ENCODE results near the gene SLC13A5.
A peak's percentile ranks its signal among the peaks of the same experiment; 100 is the strongest.

Gene SLC13A5

GRCh38 chr17:6713130-6713917 is at the start of gene SLC13A5:
TSS of gene SLC13A5 (minus strand) at chr17:6713369. CDS start at chr17:6713333, 36 bp downstream.
- peak within 1 kb of the TSS; percentile 37 to 65 (median 50) for H3K4me3 ChIP-seq

DNA sequence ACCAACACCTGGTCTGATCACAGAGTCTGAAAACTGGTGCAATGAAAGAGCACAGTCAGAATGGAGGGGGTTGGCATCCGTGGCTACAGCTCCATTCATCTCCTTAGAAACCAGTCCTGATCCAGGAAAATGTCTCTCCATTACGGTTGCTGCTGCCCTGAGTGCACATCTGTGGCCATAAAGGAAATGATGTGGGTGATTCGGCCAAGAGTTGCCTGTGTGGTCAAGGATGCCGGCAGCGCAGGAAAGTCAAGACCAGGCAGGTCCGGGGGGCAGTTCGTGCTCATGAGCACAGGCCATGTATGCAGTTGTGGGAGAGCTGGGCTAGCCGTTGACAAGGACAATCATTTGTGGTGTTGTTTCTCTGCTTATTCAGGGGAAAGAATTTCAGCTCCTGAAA is 48.6 kb upstream of the SLC13A5 start:
- no peak for TF ChIP-seq Cebpa-rat (IDR thresholded peaks at IDR 0.05)
- Histone ChIP-seq H3K27ac (no peak overlapping the region), H3K36me3 (peaks cover 71 to 93% (median 86%) of the 10 kb centered on the region in 11 experiments)

More at GRCh38 chr17:6713130-6713917, at the start of gene SLC13A5:
- Histone ChIP-seq H3K4me2 (peak within 1 kb of the TSS; percentile 76 to 92 (median 87)), H3K9ac (peak within 1 kb of the TSS in 7 of 11 experiments; percentile 7 to 50 (median 26); a peak in 7 of 22 replicates), H3K27me3 (peaks cover 25 to 32% (median 27%) of the 10 kb centered on the region in 11 experiments), H3K4me1 (peaks cover 20 to 31% (median 25%) of the 10 kb centered on the region in 10 experiments), H3K27ac (no peak within 1 kb of the TSS), H3K9me3 (replicated peaks in 1 of 11) (peaks cover 9 to 26% (median 19%) of the 10 kb centered on the region in 11 experiments; a peak in 17 of 22 replicates), H3K36me3 (no peaks in the 10 kb centered on the region), H4K20me1 (peaks cover 0 to 14% (median 0%) of the 10 kb centered on the region in 11 experiments; a peak in 4 of 22 replicates)
- no peak for TF ChIP-seq Cebpa-rat (IDR thresholded peaks at IDR 0.05)

DNA sequence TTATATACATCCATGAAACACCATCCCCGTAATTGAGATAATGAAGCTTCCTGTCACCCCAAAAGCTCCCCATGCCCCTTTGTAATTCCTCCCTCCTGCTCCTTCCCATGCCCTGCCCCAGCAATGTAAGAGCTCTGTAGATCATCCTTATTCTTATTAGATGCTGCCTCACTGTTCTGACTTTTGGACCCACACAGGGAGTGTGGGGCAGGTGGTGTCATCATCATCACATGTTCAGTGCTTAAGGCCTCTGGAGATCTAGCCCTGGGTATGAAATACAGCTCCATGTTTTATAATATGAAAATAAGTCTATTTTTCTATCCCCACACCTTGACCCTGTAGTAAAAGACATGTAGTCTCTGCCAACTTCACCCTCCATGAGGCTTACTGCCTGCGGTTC is 44.6 kb upstream of the SLC13A5 start:
- H3K27ac ChIP-seq: no peak overlapping the region; a peak in 1 of 22 replicates
- H3K4me2 ChIP-seq: peak overlapping the region; percentile 87 to 99 (median 95); a peak in 21 of 22 replicates
- H4K20me1 ChIP-seq: peaks cover 0 to 12% (median 0%) of the 10 kb centered on the region in 11 experiments; a peak in 2 of 22 replicates
- no peaks in the 10 kb centered on the region for H3K27me3 ChIP-seq
- peak overlapping the region in 3 of 10 experiments; percentile 71 to 80 (median 72); a peak in 3 of 20 replicates for H3K4me3 ChIP-seq
- peaks cover 39 to 52% (median 47%) of the 10 kb centered on the region in 10 experiments for H3K4me1 ChIP-seq
- peaks cover 38 to 52% (median 48%) of the 10 kb centered on the region in 11 experiments; a peak in 21 of 22 replicates for H3K36me3 ChIP-seq
- TF ChIP-seq Cebpa-rat (IDR thresholded peaks at IDR 0.05): no peak
- peak overlapping the region in 1 of 11 experiments; percentile 74; a peak in 1 of 22 replicates for H3K9ac ChIP-seq
- H3K9me3 ChIP-seq (replicated peaks in 1 of 11): no peaks in the 10 kb centered on the region

More for the DNA sequence above, 48.6 kb upstream of the SLC13A5 start:
- Histone ChIP-seq H3K4me2 (no peak overlapping the region), H3K27me3 (no peaks in the 10 kb centered on the region), H4K20me1 (peaks cover 0 to 12% (median 0%) of the 10 kb centered on the region in 11 experiments; a peak in 2 of 22 replicates), H3K4me3 (no peak overlapping the region), H3K9ac (no peak overlapping the region), H3K9me3 (replicated peaks in 1 of 11) (peaks cover 11 to 23% (median 14%) of the 10 kb centered on the region in 11 experiments), H3K4me1 (peaks cover 11 to 17% (median 14%) of the 10 kb centered on the region in 10 experiments)

GRCh38 chr17:6756425-6757031 is 43.4 kb upstream of the SLC13A5 start:
- peak overlapping the region; percentile 72 to 81 (median 79) for H3K9ac ChIP-seq
- H3K4me3 ChIP-seq: peak overlapping the region; percentile 68 to 80 (median 72)
- TF ChIP-seq Cebpa-rat (IDR thresholded peaks at IDR 0.05): no peak
- peaks cover 0 to 12% (median 0%) of the 10 kb centered on the region in 11 experiments; a peak in 2 of 22 replicates for H4K20me1 ChIP-seq
- H3K36me3 ChIP-seq: peaks cover 28 to 40% (median 36%) of the 10 kb centered on the region in 11 experiments; a peak in 21 of 22 replicates
- H3K27ac ChIP-seq: peak overlapping the region; percentile 64 to 84 (median 78); a peak in 21 of 22 replicates
- no peaks in the 10 kb centered on the region for H3K9me3 ChIP-seq (replicated peaks in 1 of 11)
- no peaks in the 10 kb centered on the region for H3K27me3 ChIP-seq
- peaks cover 50 to 64% (median 59%) of the 10 kb centered on the region in 10 experiments for H3K4me1 ChIP-seq
- H3K4me2 ChIP-seq: peak overlapping the region; percentile 87 to 99 (median 95)

DNA sequence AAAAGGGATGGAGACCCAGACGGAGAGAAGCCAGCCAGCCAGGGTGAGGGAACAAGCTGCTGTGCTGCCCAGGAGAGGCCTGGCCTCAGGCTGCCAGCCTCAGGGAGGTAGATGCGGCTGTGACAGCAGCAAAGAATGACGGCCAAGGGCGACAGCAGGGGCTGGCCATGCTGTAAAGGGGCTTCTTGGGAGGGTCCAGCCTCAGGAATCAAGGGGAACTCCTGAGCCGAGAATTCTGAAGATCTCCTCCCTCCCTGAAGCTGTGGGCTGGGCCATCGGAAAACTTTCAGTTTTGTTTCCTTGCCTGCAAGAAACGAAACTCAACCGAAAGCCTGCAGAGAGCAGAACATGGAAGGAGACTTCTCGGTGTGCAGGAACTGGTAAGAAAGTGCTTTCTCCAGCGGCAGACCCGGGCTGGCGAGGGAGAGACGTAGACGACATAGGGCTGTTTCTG is 42.6 kb upstream of the SLC13A5 start, which contains the start of gene XAF1:
Gene XAF1 (plus strand): TSS at position 316 of the 454 bp plus-strand sequence. CDS start 33 bp downstream, at position 349.
- peak within 1 kb of the TSS; percentile 64 to 84 (median 78) for H3K27ac ChIP-seq
- no peak for TF ChIP-seq Cebpa-rat (IDR thresholded peaks at IDR 0.05)
- H3K36me3 ChIP-seq: peaks cover 21 to 32% (median 28%) of the 10 kb centered on the region in 11 experiments; a peak in 21 of 22 replicates
- H3K4me3 ChIP-seq: peak within 1 kb of the TSS; percentile 68 to 80 (median 72)
- peak within 1 kb of the TSS; percentile 72 to 81 (median 79) for H3K9ac ChIP-seq
- no peaks in the 10 kb centered on the region for H3K9me3 ChIP-seq (replicated peaks in 1 of 11)
- no peaks in the 10 kb centered on the region for H3K27me3 ChIP-seq
- H4K20me1 ChIP-seq: peaks cover 0 to 12% (median 0%) of the 10 kb centered on the region in 11 experiments; a peak in 2 of 22 replicates
- peaks cover 50 to 67% (median 64%) of the 10 kb centered on the region in 10 experiments for H3K4me1 ChIP-seq
- peak within 1 kb of the TSS; percentile 87 to 99 (median 95) for H3K4me2 ChIP-seq

DNA sequence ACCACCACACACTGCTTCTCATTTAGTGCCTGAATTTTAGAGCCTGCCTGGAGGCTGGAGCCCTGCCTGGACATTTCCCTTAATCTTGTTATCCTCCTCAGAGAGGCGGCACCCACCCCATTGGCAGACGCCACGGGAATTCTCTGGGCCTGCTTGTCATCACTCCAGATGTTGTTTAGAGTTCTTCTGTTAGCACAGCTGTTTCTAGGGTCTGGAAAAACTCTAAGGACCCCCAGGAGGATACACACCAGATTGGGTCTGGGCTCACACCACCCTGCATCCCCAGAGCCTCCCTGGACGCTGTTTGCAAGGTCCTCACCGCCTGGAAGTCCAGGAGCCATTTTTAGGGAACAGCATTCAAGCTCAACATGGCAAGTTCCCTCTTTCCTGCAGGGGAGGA is 42.1 kb upstream of the SLC13A5 start:
- Histone ChIP-seq H3K36me3 (peaks cover 16 to 28% (median 23%) of the 10 kb centered on the region in 11 experiments; a peak in 21 of 22 replicates), H3K4me2 (peak overlapping the region; percentile 87 to 99 (median 95)), H3K9ac (peak overlapping the region; percentile 72 to 81 (median 79)), H4K20me1 (peaks cover 0 to 12% (median 0%) of the 10 kb centered on the region in 11 experiments; a peak in 2 of 22 replicates), H3K9me3 (replicated peaks in 1 of 11) (no peaks in the 10 kb centered on the region), H3K27ac (peak overlapping the region; percentile 64 to 84 (median 78)), H3K4me3 (peak overlapping the region; percentile 68 to 80 (median 72)), H3K27me3 (no peaks in the 10 kb centered on the region), H3K4me1 (peaks cover 50 to 67% (median 64%) of the 10 kb centered on the region in 10 experiments)
- no peak for TF ChIP-seq Cebpa-rat (IDR thresholded peaks at IDR 0.05)

- H3K27ac ChIP-seq: peak overlapping the region in 10 of 11 experiments; percentile 69 to 80 (median 76); a peak in 20 of 22 replicates
- peaks cover 0 to 9% (median 0%) of the 10 kb centered on the region in 11 experiments; a peak in 2 of 22 replicates for H4K20me1 ChIP-seq
- H3K9ac ChIP-seq: peak overlapping the region in 8 of 11 experiments; percentile 34 to 67 (median 60); a peak in 10 of 22 replicates
- H3K4me1 ChIP-seq: peaks cover 50 to 67% (median 64%) of the 10 kb centered on the region in 10 experiments
- H3K4me2 ChIP-seq: peak overlapping the region; percentile 63 to 95 (median 81)
- peaks cover 0 to 10% (median 7%) of the 10 kb centered on the region in 11 experiments; a peak in 16 of 22 replicates for H3K36me3 ChIP-seq
- H3K9me3 ChIP-seq (replicated peaks in 1 of 11): no peaks in the 10 kb centered on the region
- 0 out of 20 replicates have a peak overlapping the region, but pooled peaks of 1 of the 10 experiments have one; percentile 1 for H3K4me3 ChIP-seq
- TF ChIP-seq Cebpa-rat (IDR thresholded peaks at IDR 0.05): no peak
- H3K27me3 ChIP-seq: no peaks in the 10 kb centered on the region
These were observed 40.4 kb upstream of the SLC13A5 start for GRCh38 chr17:6753546-6753945.

- Histone ChIP-seq H3K4me1 (peaks cover 50 to 66% (median 60%) of the 10 kb centered on the region in 10 experiments), H3K27ac (peak overlapping the region; percentile 43 to 80 (median 75); a peak in 21 of 22 replicates), H3K9me3 (replicated peaks in 1 of 11) (no peaks in the 10 kb centered on the region), H3K4me3 (peak overlapping the region in 4 of 10 experiments; percentile 11 to 50 (median 18); a peak in 3 of 20 replicates), H3K4me2 (peak overlapping the region; percentile 63 to 95 (median 81)), H4K20me1 (peaks cover 0 to 4% (median 0%) of the 10 kb centered on the region in 11 experiments; a peak in 1 of 22 replicates), H3K9ac (peak overlapping the region; percentile 31 to 67 (median 57); a peak in 18 of 22 replicates), H3K36me3 (peaks cover 0 to 5% (median 1%) of the 10 kb centered on the region in 11 experiments; a peak in 12 of 22 replicates), H3K27me3 (no peaks in the 10 kb centered on the region)
- peak in 3 of 11 experiments; percentile 19 to 43 (median 22); a peak in 1 of 22 replicates for TF ChIP-seq Cebpa-rat (IDR thresholded peaks at IDR 0.05)
These were observed 39.9 kb upstream of the SLC13A5 start for GRCh38 chr17:6753006-6753445.
